Muscle layer of duodenum (tissue), 2 donors: ENCODE results near the gene COA1.
"Not testable (repeated sequence)": the region's sequence is repeated elsewhere in the genome, so short reads cannot be mapped to it uniquely, and the experiment has no call there.

Source experiments
- H3K27ac ChIP-seq: one replicate; pipeline ENCODE4 v1.7.0; 2013; ENCODE audit warnings: mild to moderate bottlenecking, low read length
- H3K27me3 ChIP-seq: one replicate; pipeline ENCODE4 v1.7.0; 2013; ENCODE audit warnings: low read depth, mild to moderate bottlenecking, control low read depth, low read length
- H3K36me3 ChIP-seq, 2 donors: one replicate each; pipeline ENCODE4 v1.7.0; 2013; ENCODE audit warnings: low read length in 2 of 2, control low read depth in 1 of 2, mild to moderate bottlenecking in 1 of 2; ENCODE audit not compliant: insufficient read depth in 2 of 2, control insufficient read depth in 1 of 2
- H3K4me1 ChIP-seq, 2 donors: one replicate each; pipeline ENCODE4 v1.7.0; 2013; ENCODE audit warnings: low read length in 2 of 2, mild to moderate bottlenecking in 2 of 2, control low read depth in 1 of 2, moderate library complexity in 1 of 2; ENCODE audit not compliant: insufficient read depth in 2 of 2, control insufficient read depth in 1 of 2
- H3K4me3 ChIP-seq, 2 donors: one replicate each; pipeline ENCODE4 v1.7.0; 2013; ENCODE audit warnings: low read length in 2 of 2, low read depth in 1 of 2, mild to moderate bottlenecking in 1 of 2
- H3K9me3 ChIP-seq, 2 donors: one replicate each; pipeline ENCODE4 v1.7.0; 2013; ENCODE audit warnings: low read length in 2 of 2, control low read depth in 1 of 2, mild to moderate bottlenecking in 1 of 2; ENCODE audit not compliant: control insufficient read depth in 1 of 2
- donor health status: healthy.

The COA1 gene

DNA sequence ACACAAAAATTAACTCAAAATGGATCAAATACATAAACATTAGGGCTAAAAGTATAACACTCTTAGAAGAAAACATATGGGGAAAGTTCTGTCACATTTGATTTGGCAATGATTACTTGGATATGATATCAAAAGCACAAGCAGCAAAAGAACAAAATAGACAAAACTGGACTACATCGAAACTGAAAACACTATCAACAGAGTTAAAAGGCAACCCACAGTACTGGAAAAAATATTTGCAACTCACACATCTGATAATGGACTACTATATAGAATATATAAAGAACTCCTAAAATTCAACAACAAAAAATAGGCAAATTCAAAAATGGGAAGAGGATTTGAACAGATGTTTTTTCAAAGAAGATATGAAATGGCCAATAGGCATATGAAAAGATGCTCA is 51.0 kb downstream of the COA1 start:
- H3K4me1 ChIP-seq, result no peaks in the 10 kb centered on the region
- H3K4me3 ChIP-seq, result no peak overlapping the region
- no peaks in the 10 kb centered on the region for H3K9me3 ChIP-seq
- no peaks in the 10 kb centered on the region for H3K36me3 ChIP-seq
- H3K27ac ChIP-seq, result no peak overlapping the region
- H3K27me3 ChIP-seq, result no peaks in the 10 kb centered on the region

DNA sequence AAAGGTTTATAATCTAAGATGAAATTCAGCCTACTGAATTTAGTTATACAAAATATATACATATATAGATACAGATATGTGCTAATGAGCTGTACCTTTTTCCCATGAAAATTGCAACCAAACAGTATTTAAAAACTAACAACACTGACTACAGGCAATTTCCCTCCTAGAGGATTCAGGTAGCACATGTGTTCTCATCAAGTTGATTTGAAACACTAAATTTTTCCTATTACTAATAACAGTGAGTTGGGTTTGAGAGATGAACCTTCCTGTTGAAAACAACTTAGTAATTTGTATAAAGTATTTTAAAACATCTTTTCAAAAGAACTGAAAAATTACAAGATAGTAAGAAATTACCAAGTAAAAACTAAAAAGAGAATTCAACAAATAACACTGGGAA is 51.5 kb downstream of the COA1 start:
- no peak overlapping the region for H3K4me3 ChIP-seq
- no peak overlapping the region for H3K27ac ChIP-seq
- no peaks in the 10 kb centered on the region for H3K36me3 ChIP-seq
- no peaks in the 10 kb centered on the region for H3K4me1 ChIP-seq
- no peaks in the 10 kb centered on the region for H3K9me3 ChIP-seq
- H3K27me3 ChIP-seq, result no peaks in the 10 kb centered on the region

DNA sequence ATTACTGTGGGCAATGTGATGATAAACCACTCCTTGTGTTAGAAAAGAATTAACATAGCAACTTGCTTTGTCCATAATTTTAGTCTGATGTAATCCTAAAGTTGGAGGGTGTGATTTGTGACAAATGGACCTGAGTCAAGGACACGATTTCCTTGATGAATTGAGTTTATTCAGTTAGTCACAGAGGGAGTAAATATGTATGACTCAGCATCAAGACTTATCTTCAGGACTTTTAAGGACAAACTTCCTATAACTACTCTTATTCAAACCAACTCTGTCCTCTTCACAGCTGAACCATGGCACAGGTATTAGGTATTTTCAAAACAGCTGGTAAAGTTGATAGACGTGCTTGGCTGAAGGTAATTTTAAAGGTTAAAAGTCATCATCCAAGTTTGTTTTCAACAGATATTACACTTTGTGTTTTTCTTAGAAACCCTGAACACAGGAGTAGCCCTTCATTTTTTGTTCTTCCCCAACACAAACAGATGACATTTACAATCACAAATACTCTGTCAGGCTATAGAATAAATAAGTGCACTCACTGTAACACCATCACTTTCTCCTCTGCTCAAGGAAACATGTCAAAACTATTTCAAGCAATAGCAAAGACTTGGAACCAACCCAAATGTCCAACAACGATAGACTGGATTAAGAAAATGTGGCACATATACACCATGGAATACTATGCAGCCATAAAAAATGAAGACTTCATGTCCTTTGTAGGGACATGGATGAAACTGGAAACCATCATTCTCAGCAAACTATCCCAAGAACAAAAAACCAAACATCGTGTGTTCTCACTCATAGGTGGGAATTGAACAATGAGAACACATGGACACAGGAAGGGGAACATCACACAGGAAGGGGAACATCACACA is 54.5 kb downstream of the COA1 start:
- Histone ChIP-seq H3K9me3 (peaks cover 0 to 2% of the 10 kb centered on the region in 2 donors), H3K27ac (no peak overlapping the region), H3K36me3 (no peaks in the 10 kb centered on the region), H3K27me3 (no peaks in the 10 kb centered on the region), H3K4me1 (peaks cover 0 to 3% of the 10 kb centered on the region in 2 donors), H3K4me3 (no peak overlapping the region)

DNA sequence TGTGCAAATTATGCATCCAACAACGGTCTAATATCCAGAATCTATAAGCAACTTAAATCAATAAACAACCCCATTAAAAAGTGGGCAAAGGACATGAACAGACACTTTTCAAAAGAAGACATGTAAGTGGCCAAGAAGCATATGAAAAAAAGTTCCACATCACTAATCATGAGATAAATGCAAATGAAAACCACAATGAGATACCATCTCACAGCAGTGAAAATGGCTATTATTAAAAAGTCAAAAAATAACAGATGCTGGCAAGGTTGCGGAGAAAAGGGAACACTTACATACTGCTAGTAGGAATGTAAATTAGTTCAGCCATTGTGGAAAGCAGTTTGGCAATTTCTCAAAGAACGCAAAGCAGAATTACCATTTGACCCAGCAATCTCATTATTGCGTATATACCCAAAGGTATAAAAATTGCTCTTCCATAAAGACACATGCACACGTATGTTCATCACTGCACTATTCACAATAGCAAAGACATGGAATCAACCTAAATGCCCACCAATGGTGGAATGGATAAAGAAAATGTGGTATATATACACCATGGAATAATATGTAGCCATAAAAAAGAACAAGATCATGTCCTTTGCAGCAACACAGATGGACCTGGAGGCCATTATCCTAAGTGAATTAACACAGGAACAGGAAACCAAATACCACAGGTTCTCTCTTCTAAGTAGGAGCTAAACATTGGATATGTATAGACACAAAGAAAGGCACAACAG is 55.9 kb downstream of the COA1 start:
- H3K36me3 ChIP-seq, H3K9me3 ChIP-seq, H3K4me3 ChIP-seq, H3K27ac ChIP-seq, H3K4me1 ChIP-seq, H3K27me3 ChIP-seq: not testable (repeated sequence)

DNA sequence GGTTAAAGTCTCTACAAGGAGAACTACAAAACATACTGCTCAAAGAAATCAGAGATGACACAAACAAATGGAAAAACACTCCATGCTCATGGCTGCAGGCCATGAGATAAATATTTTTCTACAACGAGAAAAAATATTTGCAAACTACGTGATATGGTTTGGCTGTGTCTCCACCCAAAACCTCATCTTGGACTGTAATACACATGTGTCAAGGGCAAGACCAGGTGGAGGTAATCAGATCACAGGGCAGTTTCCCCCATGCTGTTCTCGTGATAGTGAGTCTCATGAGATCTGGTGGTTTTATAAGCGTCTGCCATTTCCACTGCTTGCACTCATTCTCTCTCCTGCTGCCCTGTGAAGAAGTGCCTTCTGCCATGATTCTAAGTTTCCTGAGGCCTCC is 57.8 kb downstream of the COA1 start:
- H3K4me3 ChIP-seq, result no peak overlapping the region
- H3K9me3 ChIP-seq, result peaks cover 0 to 2% of the 10 kb centered on the region in 2 donors
- H3K36me3 ChIP-seq, result no peaks in the 10 kb centered on the region
- no peaks in the 10 kb centered on the region for H3K27me3 ChIP-seq
- no peak overlapping the region for H3K27ac ChIP-seq
- peaks cover 0 to 3% of the 10 kb centered on the region in 2 donors for H3K4me1 ChIP-seq

DNA sequence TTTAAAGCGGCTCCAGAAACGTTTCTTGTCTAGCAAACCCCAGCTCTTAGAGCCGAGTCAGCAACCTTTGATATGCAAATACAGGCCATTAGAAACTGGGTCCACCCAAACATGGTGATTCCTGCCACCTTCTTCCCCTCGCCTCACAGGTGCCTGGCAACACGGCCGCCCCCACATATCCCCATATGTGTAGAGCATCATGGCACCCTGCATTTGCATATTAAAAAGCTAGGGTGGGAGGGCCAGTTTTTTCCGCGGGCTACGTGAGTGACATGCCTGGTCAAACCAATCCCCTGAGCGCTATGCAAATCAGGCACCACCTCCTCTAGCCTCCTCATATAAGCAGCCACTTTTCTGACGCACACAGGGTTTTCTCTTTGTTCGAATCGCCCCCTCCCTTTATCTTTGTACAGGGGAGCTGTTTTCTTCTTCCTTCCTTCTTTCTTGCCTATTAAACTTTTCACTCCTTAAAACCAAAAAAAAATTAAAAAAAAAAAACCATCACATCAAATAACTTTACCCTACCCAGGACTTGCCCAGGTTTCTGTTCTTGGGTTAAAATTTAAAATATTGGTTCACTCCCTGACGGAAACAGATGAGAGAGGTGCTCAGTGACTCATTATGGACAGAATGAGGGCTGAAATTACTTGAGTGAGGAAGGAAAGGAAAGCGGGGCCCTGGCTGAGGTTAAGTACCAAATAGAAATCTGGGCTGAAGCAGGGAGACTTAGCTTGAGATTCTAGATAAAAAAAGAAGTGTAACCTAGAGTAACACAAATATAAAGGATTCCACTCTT is 59.8 kb downstream of the COA1 start:
- Histone ChIP-seq H3K9me3 (peaks cover 0 to 2% of the 10 kb centered on the region in 2 donors), H3K36me3 (no peaks in the 10 kb centered on the region), H3K4me1 (peaks cover 0 to 6% of the 10 kb centered on the region in 2 donors), H3K4me3 (no peak overlapping the region), H3K27me3 (no peaks in the 10 kb centered on the region), H3K27ac (no peak overlapping the region)

DNA sequence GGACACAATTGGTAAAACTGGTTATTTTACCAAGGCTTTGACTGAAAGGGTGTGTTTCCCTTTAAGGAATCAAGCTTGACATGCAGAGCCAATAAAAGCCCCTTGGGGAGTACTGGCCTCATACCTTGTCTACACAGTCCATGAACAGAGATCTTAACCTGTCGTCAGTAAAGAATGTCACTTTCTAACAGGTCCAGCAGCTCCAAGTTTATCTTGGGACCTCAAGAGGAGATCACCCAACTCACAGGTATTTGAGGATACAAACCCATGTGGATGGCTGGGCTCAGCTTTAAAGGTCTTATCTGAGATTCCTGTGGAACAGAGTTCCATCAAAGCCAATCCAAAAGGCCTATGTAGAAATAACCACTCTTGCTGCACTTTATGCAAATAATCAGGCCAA is 61.3 kb downstream of the COA1 start:
- Histone ChIP-seq H3K4me3 (no peak overlapping the region), H3K27ac (no peak overlapping the region), H3K36me3 (no peaks in the 10 kb centered on the region), H3K9me3 (peaks cover 0 to 2% of the 10 kb centered on the region in 2 donors), H3K27me3 (no peaks in the 10 kb centered on the region), H3K4me1 (peaks cover 0 to 7% of the 10 kb centered on the region in 2 donors)

DNA sequence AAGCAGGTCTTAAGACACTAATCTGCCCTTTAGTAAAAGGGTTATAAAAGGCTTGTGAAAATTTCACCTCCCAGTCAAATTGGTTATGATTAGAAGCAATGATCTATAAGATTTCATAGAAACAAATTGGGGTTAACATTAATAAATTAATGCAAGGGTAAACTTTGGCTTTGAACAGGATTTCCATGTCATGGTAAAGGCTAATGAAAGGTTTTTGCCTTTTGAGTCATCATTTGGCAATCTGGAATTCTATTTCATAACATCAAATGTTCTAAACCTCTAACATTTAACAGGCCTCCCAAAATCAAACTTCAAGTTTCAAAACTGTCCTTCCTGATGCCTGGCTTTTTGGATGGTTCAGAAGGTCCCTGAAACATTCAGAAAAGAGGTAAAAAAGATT is 62.4 kb downstream of the COA1 start:
- H3K9me3 ChIP-seq, result peaks cover 0 to 1% of the 10 kb centered on the region in 2 donors
- peaks cover 0 to 7% of the 10 kb centered on the region in 2 donors for H3K4me1 ChIP-seq
- no peaks in the 10 kb centered on the region for H3K36me3 ChIP-seq
- no peak overlapping the region for H3K4me3 ChIP-seq
- no peak overlapping the region for H3K27ac ChIP-seq
- no peaks in the 10 kb centered on the region for H3K27me3 ChIP-seq

DNA sequence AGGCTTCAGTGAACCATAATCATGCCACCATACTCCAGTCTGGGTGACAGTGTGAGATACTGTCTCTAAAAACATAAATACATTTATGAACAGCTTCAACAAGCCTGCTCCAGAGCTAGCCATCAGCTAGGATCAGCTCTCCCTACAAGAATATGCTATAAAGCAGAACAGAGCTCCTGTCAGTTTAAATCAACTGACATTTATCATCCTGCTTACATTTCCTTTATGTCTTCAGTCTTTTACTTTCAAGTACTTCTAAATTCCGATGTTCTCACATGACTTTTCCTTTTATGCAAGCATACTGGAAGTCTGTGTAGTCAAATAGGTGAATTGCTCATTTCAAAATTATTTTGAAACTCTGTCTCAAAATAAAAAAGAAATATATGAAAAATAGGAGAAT is 64.6 kb downstream of the COA1 start:
- H3K4me3 ChIP-seq, result no peak overlapping the region
- no peaks in the 10 kb centered on the region for H3K27me3 ChIP-seq
- H3K36me3 ChIP-seq, result no peaks in the 10 kb centered on the region
- no peaks in the 10 kb centered on the region for H3K9me3 ChIP-seq
- H3K27ac ChIP-seq, result no peak overlapping the region
- H3K4me1 ChIP-seq, result peaks cover 0 to 4% of the 10 kb centered on the region in 2 donors

DNA sequence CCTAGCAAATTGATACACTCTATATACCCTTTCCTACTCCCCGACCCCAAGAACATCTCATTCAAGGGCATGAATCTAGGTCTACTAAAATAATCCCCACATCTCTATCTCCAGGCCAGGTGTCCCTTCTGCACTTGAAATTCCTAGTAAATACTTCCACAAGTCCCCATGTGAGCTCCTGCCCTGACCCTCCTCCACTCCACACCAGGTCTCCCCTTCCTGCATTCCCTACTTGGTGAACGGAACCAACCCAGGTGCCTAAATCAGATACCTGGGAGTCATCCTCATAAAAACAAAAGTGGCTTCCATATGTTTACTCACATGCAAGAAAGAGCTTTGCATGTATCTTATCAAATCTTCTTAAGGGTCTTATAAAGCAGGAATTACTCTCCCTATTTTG is 69.2 kb downstream of the COA1 start:
- Histone ChIP-seq H3K36me3 (peaks cover 3 to 7% of the 10 kb centered on the region in 2 donors), H3K27ac (no peak overlapping the region), H3K4me3 (no peak overlapping the region), H3K9me3 (no peaks in the 10 kb centered on the region), H3K4me1 (peaks cover 0 to 4% of the 10 kb centered on the region in 2 donors), H3K27me3 (no peaks in the 10 kb centered on the region)

DNA sequence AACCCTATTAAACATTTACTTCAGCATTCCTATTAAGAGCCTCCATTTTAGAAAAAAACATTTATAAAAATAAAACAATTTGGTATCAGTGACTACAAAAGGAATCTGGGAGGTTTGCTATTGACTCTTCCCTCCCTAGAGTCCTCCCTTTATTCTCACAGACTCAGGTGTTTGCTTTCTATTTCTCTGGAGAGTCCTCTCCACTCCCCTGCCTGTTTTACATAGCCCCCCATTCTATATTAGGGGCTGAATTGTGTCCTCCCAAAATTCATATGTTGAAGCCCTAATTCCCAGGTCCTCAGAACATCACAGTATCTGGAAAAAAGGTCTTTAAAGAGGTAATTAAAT is 69.8 kb downstream of the COA1 start:
- no peaks in the 10 kb centered on the region for H3K27me3 ChIP-seq

More for the DNA sequence above, 69.8 kb downstream of the COA1 start:
- peaks cover 0 to 1% of the 10 kb centered on the region in 2 donors for H3K4me1 ChIP-seq
- H3K9me3 ChIP-seq, result no peaks in the 10 kb centered on the region
- peaks cover 3 to 7% of the 10 kb centered on the region in 2 donors for H3K36me3 ChIP-seq
- H3K4me3 ChIP-seq, result no peak overlapping the region
- no peak overlapping the region for H3K27ac ChIP-seq
